Right atrium auricular region (tissue), 2 donors: ENCODE data around the gene KCNQ1. TPM values are rescaled to one million over a fixed set of nuclear protein-coding genes. Genes with fewer than 3 reads are reported as not detected.

Experiments used
- DNase-seq: peaks from one replicate; pipeline ENCODE4 v3.0.0-alpha.2; 2019; ENCODE audit warnings: low spot score
- H3K27ac ChIP-seq, 2 donors: fragments of 200-600 bp; sonication (generic); 1 replicate in 1 of 2; 2 replicates in 1 of 2; pipeline ENCODE4 v1.5.1; 2016 to 2019
- H3K27me3 ChIP-seq, 2 donors: fragments of 200-600 bp; sonication (generic); one replicate each; pipeline versions ENCODE4 v1.5.1 to v1.6.0; 2017 to 2019
- H3K36me3 ChIP-seq: fragments of 200-600 bp; sonication (generic); one replicate; pipeline ENCODE4 v1.5.1; 2016
- H3K4me1 ChIP-seq, 2 donors: fragments of 200-600 bp; sonication (generic); one replicate each; pipeline versions ENCODE4 v1.5.1 to v1.6.0; 2017 to 2019
- H3K4me3 ChIP-seq, 2 donors: fragments of 200-600 bp; sonication (generic); 1 replicate in 1 of 2; 2 replicates in 1 of 2; pipeline ENCODE4 v1.5.1; 2017 to 2019; ENCODE audit warnings: mild to moderate bottlenecking in 1 of 2, moderate library complexity in 1 of 2
- H3K9me3 ChIP-seq, 2 donors: fragments of 200-600 bp; sonication (generic); one replicate each; pipeline ENCODE4 v1.5.1; 2019
- CTCF ChIP-seq, 2 donors: fragments of 200-600 bp; sonication (generic); IDR thresholded peaks; one replicate each; pipeline ENCODE4 v1.5.1; 2019; ENCODE audit warnings: antibody characterized with exemption in 2 of 2
- total RNA-seq, 2 donors: library from RNA; depleted of rRNA; stranded (reverse); fragments of >200 nt; gene quantifications; one replicate each; pipeline ENCODE4 v1.1.0, GENCODE V29; 2016

Gene KCNQ1
- total RNA-seq, 2 donors from 2014 or later, result 12.7 to 25.1 TPM

GRCh38 chr11:2471048-2471803 lies 26.4 kb downstream of the KCNQ1 start:
- DNase-seq, result peak; percentile 51
- H3K27me3 ChIP-seq, result no peaks in the 10 kb centered on the region

GRCh38 chr11:2471804-2472096 lies 26.9 kb downstream of the KCNQ1 start:
- Histone ChIP-seq H3K4me3 (no peak overlapping the region), H3K27me3 (no peaks in the 10 kb centered on the region), H3K27ac (no peak overlapping the region), H3K9me3 (no peaks in the 10 kb centered on the region), H3K36me3 (no peaks in the 10 kb centered on the region), H3K4me1 (peaks cover 0 to 20% of the 10 kb centered on the region in 2 donors)
- TF ChIP-seq CTCF (IDR thresholded peaks at IDR 0.05), result no peak
- no peak for DNase-seq

More at GRCh38 chr11:2471048-2471803, 26.4 kb downstream of the KCNQ1 start:
- Histone ChIP-seq H3K36me3 (no peaks in the 10 kb centered on the region), H3K4me3 (no peak overlapping the region), H3K27ac (no peak overlapping the region), H3K4me1 (peaks cover 0 to 25% of the 10 kb centered on the region in 2 donors), H3K9me3 (no peaks in the 10 kb centered on the region)
- TF ChIP-seq CTCF (IDR thresholded peaks at IDR 0.05), result no peak

- H3K9me3 ChIP-seq, result no peaks in the 10 kb centered on the region
- no peak for DNase-seq
- no peaks in the 10 kb centered on the region for H3K27me3 ChIP-seq
- H3K4me3 ChIP-seq, result no peak overlapping the region
- no peaks in the 10 kb centered on the region for H3K36me3 ChIP-seq
- peaks cover 0 to 14% of the 10 kb centered on the region in 2 donors for H3K4me1 ChIP-seq
- no peak overlapping the region for H3K27ac ChIP-seq
- TF ChIP-seq CTCF (IDR thresholded peaks at IDR 0.05), result no peak
Observed at GRCh38 chr11:2472428-2473186, 27.8 kb downstream of the KCNQ1 start.

GRCh38 chr11:2473361-2474058 lies 28.7 kb downstream of the KCNQ1 start:
- H3K4me1 ChIP-seq, result peaks cover 0 to 14% of the 10 kb centered on the region in 2 donors
- H3K4me3 ChIP-seq, result no peak overlapping the region
- no peaks in the 10 kb centered on the region for H3K9me3 ChIP-seq
- no peak for DNase-seq
- no peaks in the 10 kb centered on the region for H3K36me3 ChIP-seq
- TF ChIP-seq CTCF (IDR thresholded peaks at IDR 0.05), result no peak
- peak overlapping the region; percentile 15 to 62 for H3K27ac ChIP-seq
- H3K27me3 ChIP-seq, result no peaks in the 10 kb centered on the region

- DNase-seq, result no peak
- Histone ChIP-seq H3K27me3 (no peaks in the 10 kb centered on the region), H3K27ac (peak overlapping the region; percentile 15 to 62), H3K9me3 (no peaks in the 10 kb centered on the region), H3K4me1 (peaks cover 0 to 14% of the 10 kb centered on the region in 2 donors), H3K36me3 (no peaks in the 10 kb centered on the region), H3K4me3 (no peak overlapping the region)
- TF ChIP-seq CTCF (IDR thresholded peaks at IDR 0.05), result peak in 1 of 2 donors; percentile 26
Observed at GRCh38 chr11:2474059-2474901, 29.5 kb downstream of the KCNQ1 start.
